IMR-90 (cell line): Measurements from ENCODE around the gene SCN4A. TPM values are rescaled to one million over a fixed set of nuclear protein-coding genes. Genes with fewer than 3 reads are reported as not detected.

Experiments used
- ATAC-seq: fragments of 200-7000 bp; cut with Tn5 transposase; 2 replicates; pipeline ENCODE4 v1.9.1; 2020; ENCODE audit warnings: low read depth, mild to moderate bottlenecking, moderate library complexity
- BruUV-seq: library from RNA; stranded (reverse); fragments of 400-500 nt; replicated peaks from 2 replicates; lab custom pipeline; 2021; lab: Mats Ljungman, UMichigan
- CTCF ChIA-PET: fragments of 300-600 bp; formaldehyde crosslinking; extraction: SDS; loops from one replicate; lab custom pipeline; 2021; ENCODE audit warnings: antibody characterized with exemption; lab: Yijun Ruan, JAX
- POLR2A ChIA-PET: fragments of 300-600 bp; sonication (Branson Sonifier 250); formaldehyde crosslinking; loops from one replicate; lab custom pipeline; 2022; ENCODE audit warnings: antibody characterized with exemption; ENCODE audit not compliant: unreplicated experiment; lab: Charles Lee
- DNase-seq: peaks from one replicate; pipeline ENCODE4 v3.0.0; 2013
- H2AFZ ChIP-seq: replicated peaks from 2 replicates; pipeline ENCODE3; 2013; ENCODE audit warnings: low read length, mild to moderate bottlenecking; ENCODE audit not compliant: poor library complexity
- H2AK5ac ChIP-seq: 2 replicates; pipeline ENCODE4 v1.6.1; 2013; ENCODE audit warnings: low read depth, low read length, inconsistent platforms
- H2AK9ac ChIP-seq: replicated peaks from 2 replicates; pipeline ENCODE3; 2013; ENCODE audit warnings: mild to moderate bottlenecking, low read depth, low read length, moderate library complexity; ENCODE audit not compliant: poor library complexity
- H2BK120ac ChIP-seq: 2 replicates; pipeline ENCODE4 v1.6.1; 2013; ENCODE audit warnings: low read depth, low read length, inconsistent platforms
- H2BK15ac ChIP-seq: 3 replicates; pipeline ENCODE4 v1.6.1; 2013; ENCODE audit warnings: low read depth, low read length, inconsistent platforms
- H2BK20ac ChIP-seq: 2 replicates; pipeline ENCODE4 v1.6.1; 2013; ENCODE audit warnings: low read depth, mild to moderate bottlenecking, inconsistent platforms, low read length, moderate library complexity
- H2BK5ac ChIP-seq: 2 replicates; pipeline ENCODE4 v1.6.1; 2013; ENCODE audit warnings: mild to moderate bottlenecking, low read depth, low read length, inconsistent platforms; ENCODE audit not compliant: poor library complexity, severe bottlenecking
- H3K14ac ChIP-seq: replicated peaks from 2 replicates; pipeline ENCODE4 v1.6.1; 2013; ENCODE audit warnings: low read depth, low read length, inconsistent platforms
- H3K18ac ChIP-seq: 2 replicates; pipeline ENCODE4 v1.6.1; 2013; ENCODE audit warnings: low read depth, low read length, control low read depth
- H3K23ac ChIP-seq: 2 replicates; pipeline ENCODE4 v1.6.1; 2013; ENCODE audit warnings: low read depth, low read length, inconsistent platforms
- H3K27ac ChIP-seq: 2 replicates; pipeline ENCODE4 v1.5.1; 2013; ENCODE audit warnings: mild to moderate bottlenecking, control low read depth, low read length; ENCODE audit not compliant: insufficient read depth
- H3K27me3 ChIP-seq: 2 replicates; pipeline ENCODE4 v1.6.1; 2013; ENCODE audit warnings: low read length; ENCODE audit not compliant: control insufficient read depth, insufficient read depth
- H3K36me3 ChIP-seq: 2 replicates; pipeline ENCODE4 v1.6.1; 2013; ENCODE audit warnings: low read length, mixed read lengths; ENCODE audit not compliant: control insufficient read depth, insufficient read depth
- H3K4ac ChIP-seq: 2 replicates; pipeline ENCODE4 v1.6.1; 2013; ENCODE audit warnings: low read depth, low read length, inconsistent platforms
- H3K4me1 ChIP-seq: 2 replicates; pipeline ENCODE4 v1.6.1; 2013; ENCODE audit warnings: low read length, mixed read lengths; ENCODE audit not compliant: control insufficient read depth, insufficient read depth
- H3K4me2 ChIP-seq: 2 replicates; pipeline ENCODE4 v1.6.1; 2013; ENCODE audit warnings: low read depth, mild to moderate bottlenecking, control low read depth, low read length, moderate library complexity
- H3K4me3 ChIP-seq: 2 replicates; pipeline ENCODE4 v1.5.1; 2013; ENCODE audit warnings: low read depth, mild to moderate bottlenecking, control low read depth, low read length, moderate library complexity; ENCODE audit not compliant: insufficient read depth
- H3K56ac ChIP-seq: 2 replicates; pipeline ENCODE4 v1.6.1; 2013; ENCODE audit warnings: low read length, inconsistent platforms; ENCODE audit not compliant: insufficient read depth; ENCODE audit errors: extremely low read depth
- H3K79me1 ChIP-seq, 2 experiments: 2 replicates each; pipeline ENCODE4 v1.6.1; 2013; ENCODE audit warnings: low read length in 2 of 2, inconsistent platforms in 1 of 2, low read depth in 1 of 2
- H3K9ac ChIP-seq: 2 replicates; pipeline ENCODE4 v1.6.1; 2013; ENCODE audit warnings: low read depth, low read length, control low read depth
- H3K9me1 ChIP-seq: 2 replicates; pipeline ENCODE4 v1.6.1; 2013; ENCODE audit warnings: low read length, inconsistent platforms; ENCODE audit not compliant: insufficient read depth
- H3K9me3 ChIP-seq: 2 replicates; pipeline ENCODE4 v1.6.1; 2013; ENCODE audit warnings: low read length; ENCODE audit not compliant: control insufficient read depth, insufficient read depth
- H4K20me1 ChIP-seq: 2 replicates; pipeline ENCODE4 v1.6.1; 2013; ENCODE audit warnings: low read length, inconsistent platforms; ENCODE audit not compliant: insufficient read depth
- H4K5ac ChIP-seq: 2 replicates; pipeline ENCODE4 v1.6.1; 2013; ENCODE audit warnings: mild to moderate bottlenecking, low read depth, low read length, control low read depth
- H4K8ac ChIP-seq, 2 experiments: 2 replicates each; pipeline ENCODE4 v1.6.1; 2013; ENCODE audit warnings: low read depth in 2 of 2, low read length in 2 of 2, control low read depth in 1 of 2, inconsistent platforms in 1 of 2
- H4K91ac ChIP-seq: 2 replicates; pipeline ENCODE4 v1.6.1; 2013; ENCODE audit warnings: low read depth, low read length, inconsistent platforms; ENCODE audit not compliant: insufficient read depth
- BHLHE40 ChIP-seq: fragments of 150-350 bp; IDR thresholded peaks from 2 replicates; pipeline ENCODE4 v1.6.1; 2016; ENCODE audit warnings: mild to moderate bottlenecking, low read depth, low read length
- CHD1 ChIP-seq: IDR thresholded peaks from 2 replicates; pipeline ENCODE4 v1.6.1; 2012; ENCODE audit warnings: low read depth, low read length, improper control_type of control experiment
- CTCF ChIP-seq: conservative IDR thresholded peaks from 2 replicates; pipeline ENCODE4 v1.5.1; 2012; ENCODE audit warnings: mild to moderate bottlenecking, low read depth, low read length, improper control_type of control experiment
- ELK1 ChIP-seq: fragments of 150-350 bp; IDR thresholded peaks from 2 replicates; pipeline ENCODE4 v1.6.1; 2016; ENCODE audit warnings: low read depth, mild to moderate bottlenecking, low read length, moderate library complexity, borderline replicate concordance
- FOS ChIP-seq: fragments of 150-350 bp; IDR thresholded peaks from 2 replicates; pipeline ENCODE4 v1.6.1; 2016; ENCODE audit warnings: low read depth, low read length
- MXI1 ChIP-seq: IDR thresholded peaks from 2 replicates; pipeline ENCODE4 v1.6.1; 2012; ENCODE audit warnings: low read depth, mild to moderate bottlenecking, low read length, moderate library complexity, borderline replicate concordance
- NFE2L2 ChIP-seq: fragments of 150-350 bp; IDR thresholded peaks from 2 replicates; pipeline ENCODE4 v1.6.1; 2016; ENCODE audit warnings: low read depth, mild to moderate bottlenecking, low read length
- RAD21 ChIP-seq: IDR thresholded peaks from 2 replicates; pipeline ENCODE4 v1.6.1; 2012; ENCODE audit warnings: low read length, improper control_type of control experiment
- RFX5 ChIP-seq: IDR thresholded peaks from 2 replicates; pipeline ENCODE4 v1.8.0; 2012; ENCODE audit warnings: low read depth, mild to moderate bottlenecking, low read length, moderate library complexity
- SMC3 ChIP-seq: fragments of 150-350 bp; IDR thresholded peaks from 2 replicates; pipeline ENCODE4 v1.6.1; 2016; ENCODE audit warnings: low read depth, mild to moderate bottlenecking, antibody characterized with exemption, low read length, moderate library complexity
- USF2 ChIP-seq: fragments of 150-350 bp; IDR thresholded peaks from 2 replicates; pipeline ENCODE4 v1.6.1; 2017; ENCODE audit warnings: mild to moderate bottlenecking, antibody characterized with exemption, low read length, low read depth
- WGBS, 2 experiments: methylation state at CpG; one replicate each; pipeline versions ENCODE4 v1.1.5 to v1.1.7; 2013; ENCODE audit warnings: missing lambda C conversion rate in 2 of 2; ENCODE audit not compliant: insufficient read length in 1 of 2; ENCODE audit errors: extremely low coverage in 2 of 2; 5-methylcytosine and 5-hydroxymethylcytosine counted together
- dilution Hi-C: fragments of 300-500 bp; cut with HindIII; formaldehyde crosslinking; loops from one replicate; pipeline ENCODE4 v1.14.3; 2018; ENCODE audit warnings: low sequenced_read_pairs; ENCODE audit not compliant: unreplicated experiment
- in situ Hi-C: fragments of 300-500 bp; cut with MboI; formaldehyde crosslinking; loops from 3 replicates; pipeline ENCODE4 v1.14.3; 2019; ENCODE audit warnings: low sequenced_read_pairs, inconsistent platforms, mixed read lengths
- intact Hi-C: fragments of 100-400 bp; cut with micrococcal nuclease; formaldehyde crosslinking; loops from 2 replicates; pipeline ENCODE4 v1.10.0; 2022
- polyA plus RNA-seq, 3 experiments: library from polyadenylated mRNA; depleted of rRNA; stranded (reverse); fragments of >200 nt; gene quantifications; 2 replicates each; pipeline ENCODE4 v1.2.3, GENCODE V29; 2012; ENCODE audit warnings: low replicate concordance in 1 of 3
- total RNA-seq: library from RNA; depleted of rRNA; stranded (reverse); fragments of >200 nt; gene quantifications from 2 replicates; pipeline ENCODE4 v1.2.3, GENCODE V29; 2012

The SCN4A gene
- total and polyA plus RNA-seq, 2 of the 4 experiments (the other 2 are of a cell fraction): not detected

- DNase-seq: no peak
- dilution Hi-C loops: no loop called here
These were observed 44.5 kb downstream of the SCN4A start for GRCh38 chr17:63928172-63928666.

More at GRCh38 chr17:63928172-63928666, 44.5 kb downstream of the SCN4A start:
- Histone ChIP-seq H3K27me3 (peaks cover 19% of the 10 kb centered on the region), H3K18ac (no peak overlapping the region), H3K4me1 (no peaks in the 10 kb centered on the region), H3K36me3 (no peaks in the 10 kb centered on the region), H3K14ac (no peak overlapping the region), H3K4ac (no peak overlapping the region), H3K9me3 (no peaks in the 10 kb centered on the region), H4K91ac (no peak overlapping the region), H3K79me1 (no peaks in the 10 kb centered on the region), H2AFZ (no peak overlapping the region), H2BK20ac (no peak overlapping the region), H3K4me2 (no peak overlapping the region), H3K4me3 (no peak overlapping the region), H3K9ac (no peak overlapping the region), H2AK9ac (no peak overlapping the region), H2AK5ac (no peak overlapping the region), H4K20me1 (no peaks in the 10 kb centered on the region), H4K5ac (no peak overlapping the region), H4K8ac (no peak overlapping the region), H3K23ac (no peak overlapping the region), H2BK120ac (no peak overlapping the region), H3K56ac (no peak overlapping the region), H2BK5ac (no peak overlapping the region), H3K9me1 (no peaks in the 10 kb centered on the region), H2BK15ac (no peak overlapping the region), H3K27ac (no peak overlapping the region)
- BruUV-seq: no TSS peak
- in situ Hi-C loops (no loop called here), intact Hi-C loops (no loop called here)
- no peak for ATAC-seq
- WGBS, 2 experiments: no CpG with 5 or more reads among the region's 10 CpGs
- POLR2A ChIA-PET: no interaction called here
- CTCF ChIA-PET: interaction anchor here (0.6 to 1.4 kb wide), 2 partner anchors 9 to 98 kb away, joined by 4 read pairs; no protein-coding TSS in a partner anchor
- no peak for TF ChIP-seq RAD21
- TF ChIP-seq FOS: no peak
- no peak for TF ChIP-seq CHD1
- no peak for TF ChIP-seq BHLHE40
- no peak for TF ChIP-seq ELK1
- no peak for TF ChIP-seq NFE2L2
- TF ChIP-seq MXI1: no peak
- TF ChIP-seq RFX5: no peak
- no peak for TF ChIP-seq SMC3
- TF ChIP-seq USF2: no peak
- TF ChIP-seq CTCF: no peak
